HL-60 (cell line): ENCODE results near the gene ALG11.

Experiments
- POLR2AphosphoS5 ChIP-seq: IDR thresholded peaks from 2 replicates; pipeline ENCODE4 v1.6.1; 2012; ENCODE audit warnings: low read depth
- TF ChIP-seq, protein P1 (sequence below): IDR thresholded peaks from one replicate; pipeline ENCODE4 v1.5.1; 2011; ENCODE audit warnings: low read length, control low read depth, inconsistent platforms; ENCODE audit not compliant: insufficient read depth

DNA sequence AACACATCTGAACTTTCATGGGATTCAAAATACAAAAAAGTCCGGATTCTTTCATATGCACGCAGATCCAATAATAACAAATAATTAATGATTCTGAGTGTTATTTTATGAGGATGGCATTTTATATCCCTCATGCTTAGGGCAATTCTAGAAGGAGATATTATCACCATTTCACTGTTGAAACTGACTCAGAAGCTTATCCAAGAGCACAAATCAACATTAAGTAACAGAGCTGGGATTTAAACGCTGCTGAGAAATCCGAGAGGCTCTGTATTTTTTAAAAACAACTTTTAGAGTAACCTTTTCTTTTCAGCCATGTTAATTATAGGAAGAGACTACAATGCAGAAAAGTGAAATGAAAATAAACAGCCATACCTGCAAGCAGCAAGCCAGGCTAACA, 31.3 kb upstream of the ALG11 start:
- TF ChIP-seq, protein P1, sequence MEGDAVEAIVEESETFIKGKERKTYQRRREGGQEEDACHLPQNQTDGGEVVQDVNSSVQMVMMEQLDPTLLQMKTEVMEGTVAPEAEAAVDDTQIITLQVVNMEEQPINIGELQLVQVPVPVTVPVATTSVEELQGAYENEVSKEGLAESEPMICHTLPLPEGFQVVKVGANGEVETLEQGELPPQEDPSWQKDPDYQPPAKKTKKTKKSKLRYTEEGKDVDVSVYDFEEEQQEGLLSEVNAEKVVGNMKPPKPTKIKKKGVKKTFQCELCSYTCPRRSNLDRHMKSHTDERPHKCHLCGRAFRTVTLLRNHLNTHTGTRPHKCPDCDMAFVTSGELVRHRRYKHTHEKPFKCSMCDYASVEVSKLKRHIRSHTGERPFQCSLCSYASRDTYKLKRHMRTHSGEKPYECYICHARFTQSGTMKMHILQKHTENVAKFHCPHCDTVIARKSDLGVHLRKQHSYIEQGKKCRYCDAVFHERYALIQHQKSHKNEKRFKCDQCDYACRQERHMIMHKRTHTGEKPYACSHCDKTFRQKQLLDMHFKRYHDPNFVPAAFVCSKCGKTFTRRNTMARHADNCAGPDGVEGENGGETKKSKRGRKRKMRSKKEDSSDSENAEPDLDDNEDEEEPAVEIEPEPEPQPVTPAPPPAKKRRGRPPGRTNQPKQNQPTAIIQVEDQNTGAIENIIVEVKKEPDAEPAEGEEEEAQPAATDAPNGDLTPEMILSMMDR: no peak
- TF ChIP-seq POLR2AphosphoS5: no peak
